ENCODE measurements around the gene BCL2L12. TPM values are rescaled to one million over a fixed set of nuclear protein-coding genes. Genes with fewer than 3 reads are reported as not detected.

Gene BCL2L12
- total RNA-seq, 4 donors from 2014 or later: 3.1 to 28.0 (median 7.5) TPM

GRCh38 chr19:49678985-49679770, 13.4 kb downstream of the BCL2L12 start:
- Histone ChIP-seq H3K27me3 (no peaks in the 10 kb centered on the region), H3K27ac (no peak overlapping the region), H3K9me3 (no peaks in the 10 kb centered on the region), H3K4me1 (peaks cover 42% of the 10 kb centered on the region), H3K36me3 (peaks cover 27% of the 10 kb centered on the region), H3K4me3 (no peak overlapping the region)
- DNase-seq (ENCODE audit: low spot score in 2 of 2): no peak
- TF ChIP-seq POLR2A (IDR thresholded peaks at IDR 0.05) (no peak), EP300 (IDR thresholded peaks at IDR 0.05) (no peak), POLR2AphosphoS5 (IDR thresholded peaks at IDR 0.05) (no peak)
- TF ChIP-seq, protein P1, sequence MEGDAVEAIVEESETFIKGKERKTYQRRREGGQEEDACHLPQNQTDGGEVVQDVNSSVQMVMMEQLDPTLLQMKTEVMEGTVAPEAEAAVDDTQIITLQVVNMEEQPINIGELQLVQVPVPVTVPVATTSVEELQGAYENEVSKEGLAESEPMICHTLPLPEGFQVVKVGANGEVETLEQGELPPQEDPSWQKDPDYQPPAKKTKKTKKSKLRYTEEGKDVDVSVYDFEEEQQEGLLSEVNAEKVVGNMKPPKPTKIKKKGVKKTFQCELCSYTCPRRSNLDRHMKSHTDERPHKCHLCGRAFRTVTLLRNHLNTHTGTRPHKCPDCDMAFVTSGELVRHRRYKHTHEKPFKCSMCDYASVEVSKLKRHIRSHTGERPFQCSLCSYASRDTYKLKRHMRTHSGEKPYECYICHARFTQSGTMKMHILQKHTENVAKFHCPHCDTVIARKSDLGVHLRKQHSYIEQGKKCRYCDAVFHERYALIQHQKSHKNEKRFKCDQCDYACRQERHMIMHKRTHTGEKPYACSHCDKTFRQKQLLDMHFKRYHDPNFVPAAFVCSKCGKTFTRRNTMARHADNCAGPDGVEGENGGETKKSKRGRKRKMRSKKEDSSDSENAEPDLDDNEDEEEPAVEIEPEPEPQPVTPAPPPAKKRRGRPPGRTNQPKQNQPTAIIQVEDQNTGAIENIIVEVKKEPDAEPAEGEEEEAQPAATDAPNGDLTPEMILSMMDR (IDR thresholded peaks at IDR 0.05): no peak
- 56% methylated on average over 12 of the region's 12 CpGs for WGBS

DNA sequence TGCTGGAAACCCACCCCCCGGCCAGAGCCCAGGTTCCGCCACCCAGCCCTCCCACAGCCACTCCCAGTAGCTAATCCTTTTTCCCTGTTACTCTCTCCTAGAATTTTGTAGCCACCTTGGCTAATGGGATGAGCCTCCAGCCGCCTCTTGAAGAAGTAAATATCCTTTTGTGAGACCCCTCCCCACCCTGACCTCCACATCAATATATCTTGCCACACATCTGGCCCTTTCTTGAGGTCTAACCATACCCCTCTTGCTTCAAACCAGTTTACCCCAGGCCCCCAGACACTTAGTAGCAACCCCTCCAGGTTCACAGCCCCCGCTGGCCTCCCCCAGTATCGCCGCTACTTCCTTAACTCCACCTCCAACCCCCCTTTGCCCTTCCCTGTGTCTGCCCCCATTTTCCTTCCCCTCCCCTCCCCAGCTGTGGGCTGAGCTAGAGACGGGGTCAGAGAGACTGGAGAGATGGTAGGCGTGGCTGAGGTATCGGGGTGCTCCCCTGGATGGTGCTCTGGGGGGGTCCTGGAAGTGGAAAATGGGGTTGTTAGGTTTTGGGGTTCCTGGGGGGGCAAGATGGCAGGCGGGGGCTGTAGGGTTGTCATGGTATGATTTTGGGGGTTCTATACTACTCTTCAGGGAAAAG, 14.2 kb downstream of the BCL2L12 start:
- H3K27me3 ChIP-seq: no peaks in the 10 kb centered on the region
- no peak for TF ChIP-seq POLR2AphosphoS5 (IDR thresholded peaks at IDR 0.05)
- no peak for TF ChIP-seq EP300 (IDR thresholded peaks at IDR 0.05)
- TF ChIP-seq POLR2A (IDR thresholded peaks at IDR 0.05): no peak
- TF ChIP-seq, protein P1 (IDR thresholded peaks at IDR 0.05): no peak
- peaks cover 34% of the 10 kb centered on the region for H3K36me3 ChIP-seq
- 60% methylated on average over 10 of the region's 10 CpGs for WGBS
- no peaks in the 10 kb centered on the region for H3K9me3 ChIP-seq
- peak overlapping the region; percentile 24 for H3K4me3 ChIP-seq
- DNase-seq (ENCODE audit: low spot score in 2 of 2): no peak
- H3K4me1 ChIP-seq: peaks cover 42% of the 10 kb centered on the region
- H3K27ac ChIP-seq: no peak overlapping the region

- peaks cover 42% of the 10 kb centered on the region for H3K4me1 ChIP-seq
- no peaks in the 10 kb centered on the region for H3K9me3 ChIP-seq
- TF ChIP-seq, protein P1 (IDR thresholded peaks at IDR 0.05): peak; percentile 96 to 100
- no peak for TF ChIP-seq POLR2A (IDR thresholded peaks at IDR 0.05)
- H3K27me3 ChIP-seq: no peaks in the 10 kb centered on the region
- 42% methylated on average over 31 of the region's 40 CpGs for WGBS
- peaks cover 41% of the 10 kb centered on the region for H3K36me3 ChIP-seq
- DNase-seq (ENCODE audit: low spot score in 2 of 2): peak; percentile 92 to 94
- peak overlapping the region; percentile 24 for H3K4me3 ChIP-seq
- peak overlapping the region; percentile 29 for H3K27ac ChIP-seq
Measured at GRCh38 chr19:49680421-49681351, 15.0 kb downstream of the BCL2L12 start.

DNA sequence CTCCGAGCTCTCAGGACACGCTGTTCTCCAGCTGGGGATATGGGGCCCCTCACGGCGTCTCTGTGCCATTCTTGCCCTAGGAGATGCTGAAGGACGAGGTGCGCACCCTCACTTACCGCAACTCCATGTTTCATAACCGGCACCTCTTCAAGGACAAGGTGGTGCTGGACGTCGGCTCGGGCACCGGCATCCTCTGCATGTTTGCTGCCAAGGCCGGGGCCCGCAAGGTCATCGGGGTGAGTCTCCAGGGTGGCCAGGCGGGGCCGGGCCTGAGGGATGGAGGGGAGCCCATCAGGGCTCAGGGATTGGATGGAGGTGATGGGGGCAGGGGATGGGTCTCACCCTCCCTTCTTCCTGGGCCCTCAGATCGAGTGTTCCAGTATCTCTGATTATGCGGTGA, 16.1 kb downstream of the BCL2L12 start:
- 91% methylated on average over 19 of the region's 19 CpGs for WGBS
- peaks cover 37% of the 10 kb centered on the region for H3K4me1 ChIP-seq
- no peak for DNase-seq (ENCODE audit: low spot score in 2 of 2)
- no peaks in the 10 kb centered on the region for H3K27me3 ChIP-seq
- H3K36me3 ChIP-seq: peaks cover 53% of the 10 kb centered on the region
- H3K9me3 ChIP-seq: no peaks in the 10 kb centered on the region
- H3K4me3 ChIP-seq: no peak overlapping the region
- H3K27ac ChIP-seq: no peak overlapping the region
- TF ChIP-seq POLR2A (IDR thresholded peaks at IDR 0.05): no peak
- TF ChIP-seq EP300 (IDR thresholded peaks at IDR 0.05): no peak

DNA sequence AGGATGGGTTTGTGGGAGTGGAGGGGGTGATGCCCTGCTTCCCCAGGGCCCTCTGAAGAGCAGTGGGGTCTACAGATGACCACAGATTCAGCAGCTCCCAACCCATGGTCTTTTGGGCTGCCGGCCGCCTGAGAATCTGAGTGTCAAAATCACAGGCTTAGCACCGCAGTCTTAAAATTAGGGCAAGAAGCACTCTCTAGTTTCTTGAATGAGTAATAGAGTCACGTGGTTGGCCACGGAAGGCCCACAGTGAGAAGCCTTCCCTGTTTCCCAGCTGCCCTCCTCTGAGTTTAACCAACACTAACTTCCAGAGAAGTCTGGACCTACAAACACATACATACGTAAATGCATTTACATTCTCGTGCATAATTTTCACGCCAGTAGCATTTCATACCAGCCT, 16.5 kb downstream of the BCL2L12 start:
- H3K36me3 ChIP-seq: peaks cover 57% of the 10 kb centered on the region
- DNase-seq (ENCODE audit: low spot score in 2 of 2): no peak
- whole genome bisulfite sequencing: 90% methylated on average over 8 of the region's 8 CpGs
- H3K4me3 ChIP-seq: no peak overlapping the region
- no peaks in the 10 kb centered on the region for H3K27me3 ChIP-seq
- H3K4me1 ChIP-seq: peaks cover 37% of the 10 kb centered on the region
- TF ChIP-seq EP300 (IDR thresholded peaks at IDR 0.05) (no peak), POLR2A (IDR thresholded peaks at IDR 0.05) (no peak)
- H3K9me3 ChIP-seq: no peaks in the 10 kb centered on the region
- no peak overlapping the region for H3K27ac ChIP-seq

All from suprapubic skin (tissue), 4 donors.